Gastroesophageal sphincter (tissue), 3 donors: ENCODE measurements around the gene WSB2.
A peak's percentile ranks its signal among the peaks of the same experiment; 100 is the strongest.

Experiments used
- CTCF ChIP-seq, 4 experiments: fragments of 200-600 bp in 2 of 4; fragments of 450-650 bp in 2 of 4; sonication (generic) in 1 of 4; IDR thresholded peaks; one replicate each; pipeline ENCODE4 v1.5.1; 2017 to 2019; ENCODE audit warnings: antibody characterized with exemption in 4 of 4, mild to moderate bottlenecking in 2 of 4, moderate library complexity in 2 of 4
- EP300 ChIP-seq: sonication (generic); formaldehyde crosslinking; IDR thresholded peaks from one replicate; pipeline ENCODE4 v1.6.1; 2017; ENCODE audit warnings: antibody characterized with exemption, mild to moderate bottlenecking
- POLR2A ChIP-seq, 2 donors: fragments of 450-650 bp; IDR thresholded peaks; one replicate each; pipeline ENCODE4 v1.6.1; 2017; ENCODE audit warnings: antibody characterized with exemption in 2 of 2, mild to moderate bottlenecking in 2 of 2, moderate library complexity in 1 of 2

GRCh38 chr12:118061873-118062843, 1.2 kb upstream of the WSB2 start:
- no peak for TF ChIP-seq CTCF (IDR thresholded peaks at IDR 0.05)
- peak in 1 of 2 donors; percentile 35 for TF ChIP-seq POLR2A (IDR thresholded peaks at IDR 0.05)
- TF ChIP-seq EP300 = no peak
